Medulla oblongata (tissue), 1 donor: ENCODE results near the gene RERE.
"Not testable (repeated sequence)": the region's sequence is repeated elsewhere in the genome, so short reads cannot be mapped to it uniquely, and the experiment has no call there.

Experiments used
- DNase-seq: peaks from one replicate; pipeline ENCODE4 v3.0.0-alpha.2; 2015; ENCODE audit errors: extremely low spot score

The RERE gene

DNA sequence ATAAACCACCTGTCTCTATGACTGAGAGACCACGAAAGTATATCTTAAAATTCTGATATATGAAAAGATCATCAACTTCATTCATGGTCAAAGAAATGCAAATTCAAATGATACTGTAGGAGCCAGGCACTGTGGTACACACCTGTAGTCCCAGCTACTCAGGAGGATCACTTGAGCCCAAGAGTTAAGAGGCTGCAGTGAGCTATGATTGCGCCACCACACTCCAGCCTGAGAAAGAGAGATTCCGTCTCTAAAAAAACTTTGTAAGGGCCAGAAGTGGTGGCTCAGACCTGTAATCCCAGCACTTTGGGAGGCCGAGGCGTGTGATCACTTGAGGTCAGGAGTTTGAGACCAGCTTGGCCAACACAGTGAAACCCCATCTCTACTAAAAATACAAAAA is 17.0 kb downstream of the RERE start:
- no peak for DNase-seq

DNA sequence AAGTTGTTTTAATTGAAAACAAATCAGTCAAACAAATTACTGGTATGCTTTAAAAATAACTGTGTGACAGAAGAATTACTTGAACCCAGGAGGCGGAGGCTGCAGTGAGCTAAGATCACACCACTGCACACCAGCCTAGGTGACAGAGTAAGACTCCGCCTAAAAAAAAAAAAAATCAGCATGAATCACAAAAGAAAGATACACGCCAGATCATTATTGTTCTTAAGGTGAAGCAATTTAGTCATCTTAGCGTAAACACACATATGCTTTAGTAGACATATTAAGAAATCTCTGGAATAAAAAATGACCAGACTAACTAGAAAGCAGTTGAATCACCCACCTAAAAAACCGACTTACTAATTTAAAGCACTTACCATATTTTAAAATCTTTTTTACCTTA is 20.2 kb downstream of the RERE start:
- no peak for DNase-seq

DNA sequence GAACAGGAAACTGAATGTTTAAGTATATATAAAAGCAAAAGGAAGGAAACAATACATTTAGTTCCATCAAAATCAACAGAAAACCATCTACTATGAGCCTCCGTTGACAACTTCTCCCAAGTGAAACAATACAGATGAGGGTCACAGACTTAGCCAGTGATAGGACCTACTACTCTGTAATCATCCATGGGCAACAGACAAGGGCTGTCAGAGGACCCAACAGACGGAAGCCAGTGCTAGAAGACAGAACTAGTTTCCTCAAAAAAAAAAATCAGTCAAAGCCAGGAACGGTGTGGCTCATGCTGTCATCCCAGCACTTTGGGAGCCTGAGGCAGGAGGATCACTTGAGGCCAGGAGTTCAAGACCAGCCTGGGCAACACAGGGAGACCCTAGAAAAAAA is 20.6 kb downstream of the RERE start:
- DNase-seq: no peak

DNA sequence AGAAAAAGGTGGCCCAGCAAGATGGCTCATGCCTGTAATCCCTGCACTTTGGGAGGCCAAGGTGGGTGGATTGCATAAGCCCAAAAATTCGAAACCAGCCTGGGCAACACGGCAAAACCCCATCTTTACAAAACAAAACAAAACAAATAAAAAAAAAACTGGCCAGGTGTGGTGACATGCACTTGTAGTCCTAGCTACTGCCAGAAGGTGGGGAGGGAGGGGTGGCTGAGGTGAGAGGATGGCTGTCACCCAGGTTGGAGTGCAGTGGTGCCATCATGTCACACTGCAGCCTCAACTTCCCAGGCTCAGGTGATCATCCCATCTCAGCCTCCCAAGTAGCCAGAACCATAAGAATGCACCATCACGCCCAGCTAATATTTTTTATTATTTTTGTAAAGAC is 22.8 kb downstream of the RERE start:
- no peak for DNase-seq

DNA sequence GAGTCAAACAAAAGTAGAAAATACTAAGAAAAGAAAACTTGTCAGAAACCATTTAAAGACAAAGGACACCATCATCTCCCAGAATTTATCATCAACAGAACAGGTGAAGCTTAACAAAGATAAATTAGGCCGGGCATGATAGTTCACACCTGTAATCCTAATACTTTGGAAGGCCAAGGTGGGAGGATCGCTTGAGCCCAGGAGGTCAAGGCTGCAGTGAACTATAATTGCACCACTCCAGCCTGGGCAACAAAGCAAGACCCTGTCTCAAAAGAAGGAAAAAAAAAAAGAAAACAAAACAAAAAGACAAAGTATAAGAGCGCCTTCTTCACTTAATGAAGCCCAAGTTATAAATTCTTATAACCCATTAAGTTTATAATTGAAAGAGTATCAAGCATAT is 25.6 kb downstream of the RERE start:
- no peak for DNase-seq

DNA sequence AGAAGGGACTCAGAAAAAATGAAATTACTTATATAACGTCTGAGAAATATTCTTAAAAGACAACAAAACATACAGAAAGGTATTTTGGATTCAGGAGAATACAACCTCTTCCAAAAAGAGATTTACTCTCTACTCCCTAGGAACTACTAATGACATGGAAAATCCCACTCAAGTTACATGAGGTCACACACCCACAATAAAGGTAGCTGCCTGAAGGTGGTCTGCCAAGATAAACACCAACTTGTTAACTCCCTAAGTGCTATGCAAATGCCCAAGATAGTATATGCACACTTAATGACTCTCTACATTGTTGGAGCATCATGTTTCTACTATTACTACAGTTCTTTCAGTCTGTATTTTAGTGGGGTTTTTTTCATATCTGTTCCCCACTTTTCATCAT is 26.5 kb downstream of the RERE start:
- DNase-seq: no peak

DNA sequence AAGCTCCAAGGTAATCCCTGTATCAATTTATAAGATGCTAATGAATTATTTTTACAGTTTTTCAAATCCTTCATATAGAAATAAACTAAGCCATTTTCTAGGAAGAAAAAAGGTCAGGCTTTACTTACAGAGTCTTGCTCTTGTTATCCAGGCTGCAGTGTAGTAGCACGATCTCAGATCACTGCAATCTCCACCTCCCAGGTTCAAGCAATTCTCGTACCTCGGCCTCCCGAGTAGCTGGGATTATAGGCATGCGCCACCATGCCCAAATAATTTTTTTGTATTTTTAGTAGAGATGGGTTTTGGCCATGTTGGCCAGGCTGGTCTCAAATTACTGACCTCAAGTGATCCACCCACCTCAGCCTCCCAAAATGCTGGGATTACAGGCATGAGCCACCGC is 27.0 kb downstream of the RERE start:
- no peak for DNase-seq

DNA sequence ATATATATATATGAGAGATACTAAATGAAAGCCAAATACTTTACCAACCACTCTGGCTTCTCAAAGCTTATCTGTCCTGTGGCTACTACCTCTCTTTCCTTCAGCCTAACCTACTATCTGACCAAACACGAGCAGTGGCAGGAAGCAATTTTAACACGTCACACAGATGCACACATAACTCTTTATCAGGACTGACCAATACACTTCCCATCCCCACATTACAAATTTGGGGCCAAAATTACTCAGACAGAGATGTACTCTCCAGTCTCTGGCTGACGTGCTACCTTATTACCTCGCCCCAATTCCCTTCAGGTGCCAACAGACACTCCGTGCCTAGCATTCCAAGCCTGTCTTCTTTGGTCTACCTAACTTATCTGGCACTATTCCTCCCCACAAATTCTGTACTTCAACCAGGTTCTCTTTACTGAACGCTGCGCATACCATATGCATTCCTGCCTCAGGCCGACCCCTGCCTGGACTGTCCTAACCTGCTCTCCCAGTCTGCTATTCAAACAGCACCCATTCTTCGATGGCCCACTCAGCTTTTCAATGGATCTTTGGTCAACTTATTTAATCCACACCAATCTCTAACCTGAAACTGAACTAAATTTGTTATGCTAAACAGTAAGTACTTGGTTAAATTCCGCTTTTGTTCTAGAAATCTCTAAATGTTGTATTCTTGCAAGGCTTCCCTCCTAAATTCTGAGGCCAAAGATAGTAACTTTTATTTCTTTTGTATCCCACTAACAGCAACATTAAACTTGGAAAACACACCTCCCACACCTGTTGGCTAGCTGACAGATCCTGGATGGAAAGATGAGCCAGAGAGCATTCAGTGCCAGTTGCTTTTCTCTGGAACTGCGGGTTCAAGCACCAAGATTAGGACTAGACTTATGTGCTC is 27.9 kb downstream of the RERE start:
- DNase-seq: no peak

DNA sequence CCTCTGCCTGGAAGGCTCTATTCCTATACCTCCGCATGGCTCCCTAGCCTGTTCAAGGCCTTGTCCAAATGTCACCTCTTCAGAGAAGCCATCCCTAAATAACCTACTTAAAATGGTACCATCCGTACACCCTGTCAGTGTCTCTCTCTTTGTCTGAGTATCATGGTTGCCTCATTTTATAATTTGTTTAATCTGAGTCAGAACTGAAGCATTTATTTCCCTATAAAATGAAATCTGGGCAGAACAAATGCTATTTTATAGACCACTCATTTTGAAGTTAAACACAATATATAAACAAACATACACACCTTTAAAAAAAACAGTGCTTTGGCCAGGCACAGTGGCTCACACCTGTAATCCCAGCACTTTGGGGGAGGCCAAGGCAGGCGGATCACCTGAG is 30.2 kb downstream of the RERE start:
- no peak for DNase-seq

DNA sequence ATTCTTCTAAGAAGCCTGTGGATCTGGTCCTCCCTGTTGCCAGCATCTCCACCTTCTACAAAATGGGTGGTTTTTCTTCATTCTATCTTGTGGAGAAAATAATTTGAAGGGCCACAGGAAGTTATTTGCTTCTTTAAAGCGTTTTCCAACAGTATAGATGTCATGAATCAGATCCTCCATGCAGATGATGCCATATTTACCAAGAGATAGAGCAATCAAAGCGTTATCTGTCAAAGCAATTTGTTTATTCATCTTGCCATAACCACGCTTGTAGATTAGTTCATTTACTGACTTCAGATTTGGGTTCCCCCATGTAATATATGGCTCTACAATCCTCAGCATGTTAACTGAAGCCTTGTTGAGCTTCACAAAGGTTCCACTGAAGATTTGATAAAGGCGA is 31.2 kb downstream of the RERE start:
- DNase-seq: not testable (repeated sequence)

DNA sequence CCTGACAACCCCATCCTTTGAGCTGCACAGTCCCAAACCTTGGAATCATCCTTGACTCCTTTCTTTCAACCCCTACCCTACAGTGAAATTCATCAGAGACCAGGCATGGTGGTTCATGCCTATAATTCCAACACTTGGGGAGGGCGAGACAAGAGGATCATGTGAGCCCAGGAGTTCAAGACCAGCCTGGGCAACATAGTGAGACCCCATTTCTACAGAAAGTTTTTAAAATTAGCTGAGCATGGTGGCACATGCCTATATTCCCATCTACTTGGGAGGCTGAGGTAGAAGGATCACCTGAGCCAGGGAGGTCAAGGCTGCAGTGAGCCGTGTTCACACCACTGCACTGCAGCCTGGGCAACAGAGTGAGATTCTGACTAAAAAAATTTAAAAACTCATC is 34.5 kb downstream of the RERE start:
- no peak for DNase-seq

DNA sequence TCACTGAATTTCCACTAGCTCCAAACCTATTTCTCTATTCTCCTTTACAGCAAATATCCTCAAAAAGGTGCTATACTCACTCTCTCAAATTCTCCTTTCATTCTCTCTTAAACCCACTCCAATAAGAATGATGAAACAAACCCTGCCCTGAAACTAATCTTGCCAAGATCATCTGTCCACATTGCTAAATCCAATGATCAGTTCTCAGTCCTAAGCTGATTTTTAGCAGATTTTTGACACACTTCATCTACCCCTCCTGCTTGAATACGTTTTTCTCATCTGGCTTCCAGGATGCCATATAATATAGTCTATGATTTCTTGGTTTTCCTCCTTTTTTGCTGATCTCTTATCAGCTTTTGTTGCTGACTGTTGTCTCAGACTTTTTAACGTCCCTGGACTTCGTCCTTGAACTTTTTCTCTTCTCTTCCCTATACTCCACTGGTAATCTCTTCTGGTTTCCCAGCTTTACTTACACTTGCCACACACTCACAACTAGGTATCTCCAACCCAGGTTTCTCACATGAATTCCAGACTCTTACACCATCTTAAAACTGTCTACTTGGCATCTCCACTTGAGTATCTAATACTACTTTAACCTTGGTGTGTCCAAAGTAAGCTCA is 35.3 kb downstream of the RERE start:
- no peak for DNase-seq

DNA sequence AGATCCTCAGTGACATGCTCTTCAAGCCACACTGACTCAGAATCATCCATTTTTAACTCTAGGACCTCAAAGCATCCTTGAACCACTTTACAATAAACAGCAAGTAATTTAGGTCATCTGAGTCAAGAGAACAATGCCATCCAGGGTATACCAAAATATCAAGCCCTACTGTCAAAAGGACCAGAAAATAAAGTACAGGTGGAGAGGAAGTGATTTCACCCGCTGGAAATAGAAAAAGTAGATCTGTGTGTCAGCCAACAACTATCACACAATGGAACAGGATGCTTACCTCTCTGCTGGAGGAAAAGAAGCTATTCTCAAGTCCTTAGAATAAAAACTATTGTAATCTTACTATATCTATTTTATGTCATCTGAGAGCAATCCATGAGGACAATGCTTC is 37.0 kb downstream of the RERE start:
- no peak for DNase-seq

DNA sequence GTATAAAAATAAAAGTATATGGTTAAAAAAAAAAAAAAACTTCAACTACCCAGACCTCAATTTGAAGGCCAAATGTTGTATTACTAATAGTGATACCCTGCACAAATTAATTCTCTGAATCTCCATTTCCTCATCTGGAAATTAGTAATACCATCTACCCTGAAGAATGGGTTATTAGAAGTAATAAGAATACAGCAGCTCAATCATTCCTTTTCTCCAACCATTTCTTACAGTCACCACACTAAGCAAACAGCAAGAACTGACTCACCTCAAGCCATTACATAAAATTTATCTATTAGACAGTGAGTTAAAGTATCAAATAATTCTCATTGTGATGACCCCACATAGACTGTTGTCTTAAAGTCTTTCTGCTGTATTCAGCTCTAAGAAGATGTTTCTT is 39.6 kb downstream of the RERE start:
- no peak for DNase-seq

DNA sequence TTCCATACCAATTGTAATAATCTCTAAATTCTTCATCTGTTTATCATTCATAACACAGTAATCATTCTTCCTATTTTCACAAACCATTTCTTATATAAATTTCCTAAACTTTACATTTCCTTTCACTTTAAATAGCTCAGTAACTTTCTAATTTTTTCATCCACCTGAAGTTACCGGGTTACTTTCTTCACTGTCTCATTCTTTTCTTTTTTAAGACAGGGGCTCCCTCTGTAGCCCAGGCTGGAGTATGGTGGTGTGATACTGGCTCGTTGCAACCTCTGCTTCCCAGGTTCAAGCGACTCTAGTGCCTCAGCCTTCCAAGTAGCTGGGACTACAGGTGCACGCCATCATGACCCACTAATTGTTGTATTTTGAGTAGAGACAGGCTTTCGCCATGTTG is 41.3 kb downstream of the RERE start:
- no peak for DNase-seq

DNA sequence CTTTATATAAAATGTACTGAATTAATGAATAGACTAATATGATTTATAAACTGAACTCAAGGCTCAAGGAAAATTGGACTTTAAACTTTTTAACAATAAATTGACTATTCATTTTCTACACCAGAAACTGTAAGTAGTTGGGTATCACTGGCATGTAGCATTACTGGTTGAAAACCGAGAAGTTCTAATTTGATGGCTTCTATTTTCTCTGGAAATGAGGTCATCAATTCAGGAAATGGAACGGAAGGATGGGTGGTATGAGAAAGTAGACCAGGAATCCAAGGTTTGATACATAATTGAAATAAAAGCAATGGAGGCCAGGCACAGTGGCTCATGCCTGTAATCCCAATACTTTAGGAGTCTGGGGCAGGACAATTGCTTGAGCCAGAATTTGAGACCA is 50.4 kb downstream of the RERE start:
- no peak for DNase-seq

DNA sequence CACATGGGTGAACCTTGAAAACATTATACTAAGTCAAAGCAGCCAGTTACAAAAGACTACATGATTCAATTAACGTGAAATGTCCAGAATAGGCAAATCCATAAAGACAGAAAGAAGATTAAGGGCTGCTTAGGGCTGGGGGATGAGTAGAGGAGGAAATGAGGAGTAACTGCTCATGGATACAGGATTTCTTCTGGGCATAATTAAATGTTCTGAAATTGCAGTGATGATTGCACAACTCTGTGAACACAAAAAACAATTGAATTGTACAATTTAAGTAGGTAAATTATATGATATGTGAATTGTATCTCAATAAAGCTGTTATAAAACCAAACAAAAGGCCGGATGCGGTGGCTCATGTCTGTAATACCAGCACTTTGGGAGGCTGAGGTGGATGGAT is 52.2 kb downstream of the RERE start:
- DNase-seq: no peak

DNA sequence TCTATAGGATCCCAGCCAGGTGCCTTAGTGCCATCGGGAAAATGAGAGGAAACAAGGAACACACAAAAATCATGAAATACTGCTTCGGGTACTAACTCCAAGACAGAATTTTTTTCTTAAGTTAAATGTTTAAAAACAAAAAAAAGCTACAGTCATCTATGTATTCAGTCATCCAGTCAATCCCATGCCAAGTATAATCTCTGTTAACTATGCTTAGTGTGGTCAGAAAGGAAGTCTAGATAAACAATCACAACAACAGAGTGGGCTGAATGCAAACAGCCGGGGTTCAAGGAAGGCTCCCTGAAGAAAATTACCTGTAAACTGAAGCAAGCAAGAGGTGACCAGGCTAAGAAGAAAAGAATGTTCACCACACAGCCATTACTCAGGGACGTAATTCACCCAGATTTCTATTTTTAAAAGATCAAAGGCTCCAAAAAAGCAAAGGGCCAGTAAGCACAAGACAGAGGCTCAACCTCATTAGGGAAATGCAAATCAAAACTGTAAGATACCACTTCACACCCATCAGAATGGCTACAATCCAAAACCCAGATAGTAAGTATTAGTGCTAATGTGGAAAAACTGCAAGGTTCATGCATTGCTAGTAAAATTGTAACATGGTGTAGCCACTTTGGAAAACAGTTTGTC is 53.0 kb downstream of the RERE start:
- no peak for DNase-seq

DNA sequence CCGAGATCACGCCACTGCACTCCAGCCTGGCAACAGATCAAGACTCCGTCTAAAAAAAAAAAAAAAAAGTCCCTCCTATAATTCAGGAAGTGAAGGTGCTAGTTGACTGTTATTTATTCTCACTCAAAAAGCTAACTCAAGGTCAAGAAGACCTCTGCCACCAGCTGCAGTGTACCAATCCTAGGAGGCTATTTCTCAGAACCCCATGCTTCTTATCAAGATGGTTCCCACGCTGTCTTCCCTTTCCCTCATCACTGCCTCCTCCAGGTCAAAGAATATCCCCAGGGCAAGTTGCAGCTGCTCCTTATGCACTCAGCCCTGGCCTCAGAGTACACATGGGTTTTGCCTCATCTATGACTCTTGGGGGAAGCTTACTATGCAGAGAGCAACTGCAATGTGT is 53.6 kb downstream of the RERE start:
- DNase-seq: no peak

DNA sequence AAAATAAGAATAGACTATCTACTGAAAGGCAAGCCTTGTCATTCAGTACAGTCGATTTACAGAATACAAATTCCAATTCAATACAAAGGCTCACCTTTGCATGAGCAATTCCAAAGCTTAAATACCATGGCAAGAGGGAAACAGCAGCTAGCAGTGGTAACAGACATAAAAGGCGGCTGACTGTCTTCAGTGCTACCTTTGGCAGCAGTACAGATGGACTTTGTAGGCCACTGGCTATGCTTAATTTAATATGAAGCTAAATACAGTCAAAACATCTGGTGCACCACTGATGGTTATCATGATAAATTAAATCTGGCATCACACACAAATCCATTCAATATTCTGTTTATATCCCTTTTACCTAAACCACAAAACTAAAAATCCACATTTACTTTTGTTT is 62.4 kb downstream of the RERE start:
- no peak for DNase-seq

DNA sequence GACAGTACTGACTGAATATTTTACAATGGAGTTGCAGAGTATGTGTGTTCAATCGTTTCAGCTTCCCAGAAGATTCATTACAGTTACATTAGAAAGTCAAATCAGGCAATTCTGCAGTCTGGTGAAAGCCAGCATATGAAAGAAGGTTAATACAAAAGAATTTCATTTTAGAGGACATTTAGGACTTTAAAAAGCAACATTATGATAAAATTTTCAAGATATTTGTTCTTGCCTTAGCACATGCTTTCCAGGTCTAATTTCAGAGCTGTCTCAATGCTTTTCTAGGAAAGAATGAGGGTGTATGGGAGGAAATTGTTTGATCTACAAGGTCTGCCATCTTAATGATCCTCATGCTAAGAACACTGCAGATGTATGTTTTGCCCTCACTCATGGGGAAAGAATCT is 63.2 kb downstream of the RERE start:
- no peak for DNase-seq

DNA sequence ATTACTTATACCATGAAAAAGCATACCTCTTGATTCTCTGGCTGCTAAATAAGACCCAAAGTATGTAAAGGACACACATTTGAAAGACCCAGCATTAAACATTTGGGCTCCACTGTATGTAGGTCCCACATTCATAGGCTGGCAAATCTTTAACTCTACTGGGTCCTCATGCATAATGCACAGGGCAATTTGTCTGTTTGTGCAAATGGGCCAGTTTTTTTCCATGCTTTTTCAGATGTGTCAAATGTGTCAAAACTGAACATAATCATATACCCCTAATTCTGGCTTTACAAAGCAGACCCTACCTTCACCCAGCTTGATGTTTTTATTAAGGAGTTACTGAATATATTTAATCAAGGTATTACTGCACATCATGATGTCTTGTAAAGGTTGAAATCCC is 63.7 kb downstream of the RERE start:
- no peak for DNase-seq
